ENCODE measurements around the gene DIAPH2. TPM values are rescaled to one million over a fixed set of nuclear protein-coding genes. Genes with fewer than 3 reads are reported as not detected.

Gene DIAPH2
- total RNA-seq, 3 donors from 2014 or later = 27.4 to 66.4 (median 30.8) TPM

DNA sequence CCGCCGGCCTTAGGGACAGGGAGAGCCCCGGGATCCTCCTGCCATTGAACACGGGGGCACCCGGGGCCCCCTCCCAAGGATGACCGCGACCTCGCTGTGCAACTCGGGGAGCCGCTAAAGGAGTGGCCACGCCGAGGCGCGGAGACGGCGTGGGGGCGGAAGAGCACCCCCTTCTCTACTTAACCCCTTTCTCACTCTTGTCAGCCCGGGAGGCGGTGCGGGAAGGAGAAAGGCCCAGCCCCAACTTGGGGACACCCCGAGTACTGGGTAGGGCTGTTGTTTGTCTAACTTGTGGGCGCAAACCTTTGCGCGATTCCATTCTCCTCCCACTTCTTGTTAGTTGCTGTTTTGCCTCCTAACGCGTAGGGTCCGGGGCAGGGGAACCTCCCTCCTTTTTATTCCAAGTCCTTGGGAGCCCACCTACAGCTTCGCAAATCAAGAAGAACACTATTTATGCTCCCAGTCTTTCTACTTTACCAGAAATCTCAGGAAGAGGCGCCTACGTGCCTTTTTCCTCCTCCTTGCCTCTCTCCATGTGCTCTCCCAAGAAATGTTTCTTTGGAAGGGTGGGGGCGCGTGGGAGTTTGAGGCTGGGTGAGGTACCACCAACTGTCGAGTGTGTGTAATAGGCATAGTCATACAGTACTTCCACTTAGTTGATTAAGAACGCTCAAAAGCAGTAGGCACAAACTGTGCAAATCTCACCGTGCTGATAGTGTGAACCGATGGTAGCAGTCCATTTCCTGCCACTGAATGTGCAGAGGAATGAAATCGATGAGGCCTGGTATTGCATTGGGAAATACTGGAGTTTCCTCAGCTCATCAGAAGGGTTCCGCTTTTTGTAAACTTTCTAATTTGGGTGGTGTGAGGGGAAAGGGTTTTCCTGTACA, 813 bp downstream of the DIAPH2 start:
- peak overlapping the region; percentile 68 to 72 (median 71) for H3K4me3 ChIP-seq
- DNase-seq (ENCODE audit: low spot score in 2 of 2) = no peak
- H3K27ac ChIP-seq = peak overlapping the region; percentile 65 to 78
- no peaks in the 10 kb centered on the region for H3K4me1 ChIP-seq
- intact Hi-C loops (cut with DNase I; ENCODE audit: low total_unique reads) = no loop called here
- TF ChIP-seq POLR2A (IDR thresholded peaks at IDR 0.05) = no peak
- no peaks in the 10 kb centered on the region for H3K9me3 ChIP-seq
- peaks cover 0 to 38% of the 10 kb centered on the region in 2 donors for H3K27me3 ChIP-seq
- no peaks in the 10 kb centered on the region for H3K36me3 ChIP-seq

GRCh38 chrX:96687776-96688175, 3.1 kb downstream of the DIAPH2 start:
- no peaks in the 10 kb centered on the region for H3K4me1 ChIP-seq
- H3K27ac ChIP-seq = no peak overlapping the region
- peaks cover 0 to 26% of the 10 kb centered on the region in 2 donors for H3K27me3 ChIP-seq
- H3K4me3 ChIP-seq = no peak overlapping the region
- TF ChIP-seq POLR2AphosphoS5 (IDR thresholded peaks at IDR 0.05) (no peak), POLR2A (IDR thresholded peaks at IDR 0.05) (no peak)
- TF ChIP-seq, protein P1, sequence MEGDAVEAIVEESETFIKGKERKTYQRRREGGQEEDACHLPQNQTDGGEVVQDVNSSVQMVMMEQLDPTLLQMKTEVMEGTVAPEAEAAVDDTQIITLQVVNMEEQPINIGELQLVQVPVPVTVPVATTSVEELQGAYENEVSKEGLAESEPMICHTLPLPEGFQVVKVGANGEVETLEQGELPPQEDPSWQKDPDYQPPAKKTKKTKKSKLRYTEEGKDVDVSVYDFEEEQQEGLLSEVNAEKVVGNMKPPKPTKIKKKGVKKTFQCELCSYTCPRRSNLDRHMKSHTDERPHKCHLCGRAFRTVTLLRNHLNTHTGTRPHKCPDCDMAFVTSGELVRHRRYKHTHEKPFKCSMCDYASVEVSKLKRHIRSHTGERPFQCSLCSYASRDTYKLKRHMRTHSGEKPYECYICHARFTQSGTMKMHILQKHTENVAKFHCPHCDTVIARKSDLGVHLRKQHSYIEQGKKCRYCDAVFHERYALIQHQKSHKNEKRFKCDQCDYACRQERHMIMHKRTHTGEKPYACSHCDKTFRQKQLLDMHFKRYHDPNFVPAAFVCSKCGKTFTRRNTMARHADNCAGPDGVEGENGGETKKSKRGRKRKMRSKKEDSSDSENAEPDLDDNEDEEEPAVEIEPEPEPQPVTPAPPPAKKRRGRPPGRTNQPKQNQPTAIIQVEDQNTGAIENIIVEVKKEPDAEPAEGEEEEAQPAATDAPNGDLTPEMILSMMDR (IDR thresholded peaks at IDR 0.05) = no peak
- H3K36me3 ChIP-seq = no peaks in the 10 kb centered on the region
- DNase-seq (ENCODE audit: low spot score in 2 of 2) = no peak
- intact Hi-C loops (cut with DNase I; ENCODE audit: low total_unique reads) = no loop called here
- no peaks in the 10 kb centered on the region for H3K9me3 ChIP-seq

DNA sequence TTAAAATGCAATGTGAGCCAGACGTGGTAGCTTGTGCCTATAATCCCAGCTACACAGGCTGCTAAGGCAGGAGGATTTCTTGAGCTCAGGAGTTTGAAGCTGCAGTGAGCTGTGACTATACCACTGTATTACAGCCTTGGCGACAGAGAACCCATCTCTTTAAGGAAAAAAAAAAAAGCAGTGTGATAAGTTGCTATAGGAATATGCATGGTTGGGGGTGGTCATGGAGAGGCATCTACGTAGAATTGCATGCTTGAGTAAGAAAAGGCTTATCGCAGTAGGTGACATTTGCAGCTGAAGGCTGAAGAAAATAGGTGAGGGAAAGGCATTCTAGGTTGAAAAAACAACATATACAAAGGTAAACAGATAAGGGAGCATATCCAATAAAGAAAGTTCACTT, 4.1 kb downstream of the DIAPH2 start:
- Histone ChIP-seq H3K27me3 (peaks cover 0 to 24% of the 10 kb centered on the region in 2 donors), H3K4me3 (no peak overlapping the region), H3K4me1 (no peaks in the 10 kb centered on the region), H3K9me3 (no peaks in the 10 kb centered on the region), H3K36me3 (no peaks in the 10 kb centered on the region), H3K27ac (no peak overlapping the region)
- no peak for DNase-seq (ENCODE audit: low spot score in 2 of 2)
- intact Hi-C loops (cut with DNase I; ENCODE audit: low total_unique reads) = no loop called here
- TF ChIP-seq, protein P1 (IDR thresholded peaks at IDR 0.05) = no peak
- TF ChIP-seq POLR2AphosphoS5 (IDR thresholded peaks at IDR 0.05) = no peak
- no peak for TF ChIP-seq POLR2A (IDR thresholded peaks at IDR 0.05)

GRCh38 chrX:96689991-96690390, 5.3 kb downstream of the DIAPH2 start:
- intact Hi-C loops (cut with DNase I; ENCODE audit: low total_unique reads) = no loop called here
- no peaks in the 10 kb centered on the region for H3K9me3 ChIP-seq
- TF ChIP-seq POLR2A (IDR thresholded peaks at IDR 0.05) (no peak), POLR2AphosphoS5 (IDR thresholded peaks at IDR 0.05) (no peak)
- TF ChIP-seq, protein P1 (IDR thresholded peaks at IDR 0.05) = no peak
- H3K4me1 ChIP-seq = no peaks in the 10 kb centered on the region
- DNase-seq (ENCODE audit: low spot score in 2 of 2) = no peak
- no peaks in the 10 kb centered on the region for H3K36me3 ChIP-seq
- H3K4me3 ChIP-seq = no peak overlapping the region
- peaks cover 0 to 13% of the 10 kb centered on the region in 2 donors for H3K27me3 ChIP-seq
- H3K27ac ChIP-seq = no peak overlapping the region

GRCh38 chrX:96692454-96692853, 7.8 kb downstream of the DIAPH2 start:
- peak overlapping the region in 1 of 2 donors; percentile 40 for H3K27ac ChIP-seq
- TF ChIP-seq, protein P1 (IDR thresholded peaks at IDR 0.05) = no peak
- TF ChIP-seq POLR2A (IDR thresholded peaks at IDR 0.05) (no peak), POLR2AphosphoS5 (IDR thresholded peaks at IDR 0.05) (no peak)

More at GRCh38 chrX:96692454-96692853, 7.8 kb downstream of the DIAPH2 start:
- Histone ChIP-seq H3K27me3 (peaks cover 0 to 3% of the 10 kb centered on the region in 2 donors), H3K4me1 (no peaks in the 10 kb centered on the region), H3K4me3 (no peak overlapping the region), H3K36me3 (no peaks in the 10 kb centered on the region), H3K9me3 (no peaks in the 10 kb centered on the region)
- intact Hi-C loops (cut with DNase I; ENCODE audit: low total_unique reads) = no loop called here
- no peak for DNase-seq (ENCODE audit: low spot score in 2 of 2)

All from breast epithelium (tissue), 4 donors.